Heart left ventricle (tissue), 13 donors: ENCODE measurements around the gene XYLT1.

ENCODE experiments used
- CTCF ChIP-seq, 12 donors: fragments of 200-600 bp; sonication (generic) in 4 of 12; IDR thresholded peaks; one replicate each; pipeline versions ENCODE4 v1.5.0 to v1.8.0; 2018 to 2022; ENCODE audit warnings: antibody characterized with exemption in 12 of 12, mild to moderate bottlenecking in 5 of 12
- POLR2A ChIP-seq, 2 donors: fragments of 450-650 bp; IDR thresholded peaks; one replicate each; pipeline ENCODE4 v1.6.1; 2017; ENCODE audit warnings: antibody characterized with exemption in 2 of 2, mild to moderate bottlenecking in 2 of 2, moderate library complexity in 2 of 2
- donor health status: ischemic (EF 13 %, LVEDD 7.1; RV severe dilation, severe dysfunction).
- donor health status: DM: no; HTN: yes; CAD: no.
- donor health status: DM: no; HTN: no; CAD: no.
- donor health status: ischemic (EF 25% LVEDD 6.9; RV normal size, moderate dysfunction).
- donor health status: ischemic (EF 25% LVEDD 5.7; RV mildly dilated, moderate dysfunction).
- donor health status: ischemic (EF 35%, LVEDD 5.7; RV mildly dilated, moderate dysfunction).
- donor health status: nonischemic (EF 11% LVEDD 7.7; RV severe dilation, severe dysfunction).
- donor health status: DM: yes; HTN: yes; CAD: no.
- donor health status: PGD.
- donor health status: ischemic (EF 29% LVEDD 5.4; RV normal size, mild dysfunction).
- donor health status: nonischemic (EF 23%, LVEDD 6.1; RV moderate dilation, normal function).

- no peak for TF ChIP-seq CTCF (IDR thresholded peaks at IDR 0.05)
- TF ChIP-seq POLR2A (IDR thresholded peaks at IDR 0.05): no peak
Measured at GRCh38 chr16:17470908-17471718, at the start of gene XYLT1.
